Mucosa of descending colon (tissue), 3 donors: ENCODE data around the gene GPM6B. TPM values are rescaled to one million over a fixed set of nuclear protein-coding genes. Genes with fewer than 3 reads are reported as not detected.

ENCODE experiments used
- ATAC-seq: fragments of 200-7000 bp; cut with Tn5 transposase; one replicate; pipeline ENCODE4 v1.9.1; 2020; ENCODE audit warnings: mild to moderate bottlenecking, moderate library complexity
- DNase-seq, 3 donors: peaks; one replicate each; pipeline ENCODE4 v3.0.0-alpha.2; 2020
- H3K36me3 ChIP-seq: fragments of 200-600 bp; one replicate; pipeline ENCODE4 v1.8.0; 2021; ENCODE audit warnings: low read depth, mild to moderate bottlenecking
- H3K4me1 ChIP-seq: fragments of 200-600 bp; one replicate; pipeline ENCODE4 v1.8.0; 2021; ENCODE audit warnings: low read depth, mild to moderate bottlenecking
- H3K4me3 ChIP-seq: fragments of 200-600 bp; one replicate; pipeline ENCODE4 v1.8.0; 2021; ENCODE audit warnings: mild to moderate bottlenecking
- H3K9me3 ChIP-seq: fragments of 200-600 bp; one replicate; pipeline ENCODE4 v1.8.0; 2021; ENCODE audit warnings: mild to moderate bottlenecking
- CTCF ChIP-seq: fragments of 200-600 bp; IDR thresholded peaks from one replicate; pipeline ENCODE4 v1.8.0; 2022; ENCODE audit warnings: antibody characterized with exemption, mild to moderate bottlenecking
- intact Hi-C, 2 donors: fragments of 100-400 bp; cut with DNase I in 1 of 2; cut with micrococcal nuclease in 1 of 2; formaldehyde crosslinking; loops; one replicate each; pipeline versions ENCODE4 v1.11.0 to v1.11.1; 2022; cut with DNase I, micrococcal nuclease
- total RNA-seq, 3 donors: library from RNA; stranded (reverse); fragmentation: NEBNext Ultra II Directional in 2 of 3; extraction: Animal tissue kit (Norgen Biotek cat#: 25700) in 2 of 3; gene quantifications; one replicate each; pipeline versions ENCODE4 v1.2.1 to v1.2.4, GENCODE V29; 2021 to 2023
- donor health status: DM: no; HTN: no; CAD: no; lungs with moderate emphysema.
- donor health status: DM: no; HTN: no; CAD: no.
- donor health status: DM: no; HTN: yes; CAD: no.

Gene GPM6B
- total RNA-seq, 3 donors from 2014 or later = 1.3 to 34.1 (median 4.4) TPM

- DNase-seq = no peak
- no peaks in the 10 kb centered on the region for H3K36me3 ChIP-seq
- no peaks in the 10 kb centered on the region for H3K9me3 ChIP-seq
- H3K4me3 ChIP-seq = no peak overlapping the region
- no peaks in the 10 kb centered on the region for H3K4me1 ChIP-seq
- peak; percentile 13 for TF ChIP-seq CTCF
- ATAC-seq = peak; percentile 61
- intact Hi-C loops = no loop called here
These were observed 66.7 kb downstream of the GPM6B start for GRCh38 chrX:13750204-13750603.

GRCh38 chrX:13748486-13748885 is 68.4 kb downstream of the GPM6B start:
- Histone ChIP-seq H3K4me3 (no peak overlapping the region), H3K9me3 (no peaks in the 10 kb centered on the region), H3K4me1 (no peaks in the 10 kb centered on the region), H3K36me3 (no peaks in the 10 kb centered on the region)
- ATAC-seq = no peak
- no peak for DNase-seq
- TF ChIP-seq CTCF = no peak
- intact Hi-C loops = loop anchor here in 1 of 2 donors (5.0 kb wide), 1 partner anchor 284 kb away; no protein-coding TSS in a partner anchor

GRCh38 chrX:13747836-13748235 is 69.1 kb downstream of the GPM6B start:
- intact Hi-C loops = loop anchor here in 1 of 2 donors (5.0 kb wide), 1 partner anchor 284 kb away; no protein-coding TSS in a partner anchor

GRCh38 chrX:13742397-13743176 is 74.3 kb downstream of the GPM6B start:
- ATAC-seq = peak; percentile 58
- H3K4me1 ChIP-seq = no peaks in the 10 kb centered on the region
- TF ChIP-seq CTCF = no peak
- H3K9me3 ChIP-seq = no peaks in the 10 kb centered on the region
- DNase-seq = no peak
- H3K36me3 ChIP-seq = no peaks in the 10 kb centered on the region
- no peak overlapping the region for H3K4me3 ChIP-seq
- intact Hi-C loops = loop anchor here in 1 of 2 donors (5.0 kb wide), 1 partner anchor 85 kb away; no protein-coding TSS in a partner anchor

More at GRCh38 chrX:13747836-13748235, 69.1 kb downstream of the GPM6B start:
- DNase-seq (peak in 1 of 3 donors; percentile 78), ATAC-seq (peak; percentile 84)
- Histone ChIP-seq H3K4me1 (no peaks in the 10 kb centered on the region), H3K36me3 (no peaks in the 10 kb centered on the region), H3K4me3 (no peak overlapping the region), H3K9me3 (no peaks in the 10 kb centered on the region)
- no peak for TF ChIP-seq CTCF

GRCh38 chrX:13741695-13742094 is 75.2 kb downstream of the GPM6B start:
- no peak overlapping the region for H3K4me3 ChIP-seq
- TF ChIP-seq CTCF = no peak
- no peak for DNase-seq
- intact Hi-C loops = loop anchor here in 1 of 2 donors (5.0 kb wide), 1 partner anchor 84 kb away; no protein-coding TSS in a partner anchor
- ATAC-seq = no peak
- H3K36me3 ChIP-seq = no peaks in the 10 kb centered on the region
- H3K4me1 ChIP-seq = no peaks in the 10 kb centered on the region
- H3K9me3 ChIP-seq = no peaks in the 10 kb centered on the region
